Suppressor macrophage (primary cell): ENCODE results near the gene BABAM2.
"Not testable (repeated sequence)": the region's sequence is repeated elsewhere in the genome, so short reads cannot be mapped to it uniquely, and the experiment has no call there.

Experiments
- DNase-seq, 4 experiments: peaks; one replicate each; pipeline ENCODE4 v3.0.0-alpha.2; 2020 to 2022

The BABAM2 gene

GRCh38 chr2:28364610-28365009, 474.1 kb downstream of the BABAM2 start:
- peak in 3 of 4 experiments; percentile 41 to 58 (median 42) for DNase-seq

- DNase-seq: no peak
These were observed 474.6 kb downstream of the BABAM2 start for GRCh38 chr2:28365158-28365557.

- no peak for DNase-seq
These were observed 475.6 kb downstream of the BABAM2 start for GRCh38 chr2:28366149-28366495.

GRCh38 chr2:28366496-28367282, 476.2 kb downstream of the BABAM2 start:
- DNase-seq: peak; percentile 44 to 62 (median 60)

GRCh38 chr2:28367667-28368356, 477.3 kb downstream of the BABAM2 start:
- DNase-seq: no peak

- DNase-seq: no peak
These were observed 477.8 kb downstream of the BABAM2 start for GRCh38 chr2:28368357-28368798.

GRCh38 chr2:28369358-28369757, 478.8 kb downstream of the BABAM2 start:
- no peak for DNase-seq

- no peak for DNase-seq
These were observed 479.8 kb downstream of the BABAM2 start for GRCh38 chr2:28370354-28370753.

GRCh38 chr2:28371728-28372127, 481.2 kb downstream of the BABAM2 start:
- DNase-seq: not testable (repeated sequence)

GRCh38 chr2:28373854-28374253, 483.3 kb downstream of the BABAM2 start:
- DNase-seq: no peak

GRCh38 chr2:28374331-28374730, 483.8 kb downstream of the BABAM2 start:
- DNase-seq: no peak

- no peak for DNase-seq
These were observed 484.7 kb downstream of the BABAM2 start for GRCh38 chr2:28375236-28375635.

- no peak for DNase-seq
These were observed 485.5 kb downstream of the BABAM2 start for GRCh38 chr2:28375742-28376631.

GRCh38 chr2:28377195-28377816, 486.8 kb downstream of the BABAM2 start:
- no peak for DNase-seq

- DNase-seq: peak; percentile 62 to 76 (median 72)
These were observed 487.6 kb downstream of the BABAM2 start for GRCh38 chr2:28377984-28378678.

GRCh38 chr2:28378679-28379584, 488.4 kb downstream of the BABAM2 start:
- peak in 3 of 4 experiments; percentile 47 to 50 (median 48) for DNase-seq

- no peak for DNase-seq
These were observed 489.7 kb downstream of the BABAM2 start for GRCh38 chr2:28380219-28380618.

GRCh38 chr2:28381225-28382180, 491.0 kb downstream of the BABAM2 start:
- no peak for DNase-seq

GRCh38 chr2:28382755-28383154, 492.2 kb downstream of the BABAM2 start:
- no peak for DNase-seq
